ENCODE results near the gene C1orf52.

Gene C1orf52

GRCh38 chr1:85201340-85202091 lies 57.9 kb downstream of the C1orf52 start:
- peak overlapping the region; percentile 91 for H3K4me3 Mint-ChIP-seq
- H3K36me3 Mint-ChIP-seq (ENCODE audit: low read depth), result peaks cover 4% of the 10 kb centered on the region
- no peaks in the 10 kb centered on the region for H3K9me3 Mint-ChIP-seq
- H3K27ac Mint-ChIP-seq, result peak overlapping the region; percentile 94
- H3K27me3 Mint-ChIP-seq, result peaks cover 16% of the 10 kb centered on the region
- peaks cover 28% of the 10 kb centered on the region for H3K4me1 Mint-ChIP-seq (ENCODE audit: low read depth)

DNA sequence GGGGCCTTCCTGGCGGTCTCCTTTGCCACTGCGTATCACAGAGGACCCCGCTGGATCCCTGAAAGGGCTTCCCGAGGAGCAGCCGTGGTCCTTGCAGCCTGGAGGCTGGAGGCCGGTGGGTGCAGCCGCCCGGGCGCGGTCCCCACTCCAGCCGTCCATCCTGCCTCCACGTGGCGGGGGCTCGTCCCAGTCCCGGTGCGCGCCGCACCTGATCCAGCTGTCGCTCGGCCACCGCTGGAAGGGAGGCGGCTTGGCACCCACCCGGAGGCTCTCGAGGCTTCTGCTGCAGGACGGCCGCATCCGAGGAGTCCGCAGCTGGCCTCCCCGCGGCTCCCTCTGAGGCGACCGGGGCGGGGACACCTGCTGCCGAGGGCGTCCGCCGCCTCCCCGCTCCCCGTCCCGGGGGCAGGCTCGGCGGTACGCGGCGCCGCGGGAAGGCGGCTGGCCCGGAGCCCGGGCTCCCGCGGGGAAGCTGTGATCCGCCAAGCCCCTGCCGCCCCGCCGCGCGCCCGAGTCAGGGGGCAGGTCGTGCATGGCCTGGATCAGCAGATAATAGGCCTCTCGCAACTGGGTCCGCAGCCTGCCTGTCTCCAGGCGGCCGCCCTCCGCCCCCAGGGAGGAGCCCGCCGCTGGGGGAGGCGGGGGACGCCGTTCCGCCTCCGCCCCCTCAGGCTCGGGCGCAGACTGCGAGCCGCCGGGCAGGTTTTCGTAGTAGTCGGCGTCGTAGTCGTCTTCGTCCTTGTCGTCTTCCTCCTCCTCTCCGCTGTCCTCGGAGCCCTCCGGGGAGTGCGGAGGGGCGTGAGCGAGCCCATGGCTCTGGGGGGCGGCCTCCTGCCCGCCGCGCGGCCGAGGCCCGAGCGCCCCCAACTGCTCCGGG lies 58.8 kb downstream of the C1orf52 start, which contains the start of gene SYDE2:
Gene SYDE2 (minus strand): TSS at position 554 of the 877 bp plus-strand sequence. CDS start 20 bp downstream, at position 534.
- Mint-ChIP-seq H3K4me1 (ENCODE audit: low read depth) (peaks cover 28% of the 10 kb centered on the region), H3K27me3 (peaks cover 16% of the 10 kb centered on the region), H3K36me3 (ENCODE audit: low read depth) (peaks cover 4% of the 10 kb centered on the region), H3K4me3 (peak within 1 kb of the TSS; percentile 91), H3K27ac (peak within 1 kb of the TSS; percentile 94), H3K9me3 (no peaks in the 10 kb centered on the region)

Measured in stimulated activated naive CD8-positive, alpha-beta T cell treated with anti-CD3 and anti-CD28 coated beads, Interleukin-15, Interleukin-2, amounts not matched to agents 100 ng/mL and 50 ng/mL, for 24 hours (primary cell).